GM12892 (cell line): ENCODE measurements around the gene GALNT10.

Experiments used
- POLR2A ChIP-seq: IDR thresholded peaks from 2 replicates; pipeline ENCODE4 v1.6.1; 2011; ENCODE audit warnings: low read depth, low read length, control low read depth
- TAF1 ChIP-seq: IDR thresholded peaks from 2 replicates; pipeline ENCODE4 v1.6.1; 2011; ENCODE audit warnings: low read depth, mild to moderate bottlenecking, control low read depth, low read length, borderline replicate concordance

- TF ChIP-seq TAF1 (no peak), POLR2A (no peak)
Measured at GRCh38 chr5:154351141-154351540, 160.6 kb downstream of the GALNT10 start.
